Measurements from ENCODE around the gene NT5C. TPM values are rescaled to one million over a fixed set of nuclear protein-coding genes. Genes with fewer than 3 reads are reported as not detected.

The NT5C gene
- total and polyA plus RNA-seq, 7 donors, result 16.4 to 84.0 (median 32.0) TPM

GRCh38 chr17:75124819-75125162 is 6.8 kb downstream of the NT5C start:
- Histone ChIP-seq H3K9me3 (no peaks in the 10 kb centered on the region), H3K27ac (no peak overlapping the region), H3K27me3 (ENCODE audit: insufficient read depth in 3 of 3, low read length in 2 of 3) (no peaks in the 10 kb centered on the region), H3K4me3 (no peak overlapping the region), H3K36me3 (ENCODE audit: insufficient read depth in 1 of 2, low read depth in 1 of 2) (peaks cover 0 to 17% of the 10 kb centered on the region in 2 donors), H3K4me1 (peaks cover 5% of the 10 kb centered on the region)
- intact Hi-C loops (cut with DNase I), result no loop called here
- 87 to 97% (median 90%) methylated on average over 4 of the region's 4 CpGs for WGBS, 3 donors
- no peak for TF ChIP-seq CTCF (IDR thresholded peaks at IDR 0.05)
- no peak for DNase-seq
- ATAC-seq, result no peak

- no peak overlapping the region for H3K4me3 ChIP-seq
- ATAC-seq (peak; percentile 44 to 73 (median 64)), DNase-seq (peak; percentile 52 to 63)
- H3K9me3 ChIP-seq, result no peaks in the 10 kb centered on the region
- H3K27ac ChIP-seq, result no peak overlapping the region
- 71 to 81% (median 75%) methylated on average over 19 of the region's 19 CpGs for WGBS, 3 donors
- H3K27me3 ChIP-seq (ENCODE audit: insufficient read depth in 3 of 3, low read length in 2 of 3), result no peaks in the 10 kb centered on the region
- intact Hi-C loops (cut with DNase I), result no loop called here
- peaks cover 0 to 12% of the 10 kb centered on the region in 2 donors for H3K36me3 ChIP-seq (ENCODE audit: insufficient read depth in 1 of 2, low read depth in 1 of 2)
- H3K4me1 ChIP-seq, result peaks cover 5% of the 10 kb centered on the region
- TF ChIP-seq CTCF (IDR thresholded peaks at IDR 0.05), result no peak
These were observed 7.3 kb downstream of the NT5C start for GRCh38 chr17:75124041-75124818.

- no peak for ATAC-seq
- Histone ChIP-seq H3K27me3 (ENCODE audit: insufficient read depth in 3 of 3, low read length in 2 of 3) (no peaks in the 10 kb centered on the region), H3K4me1 (peaks cover 4% of the 10 kb centered on the region), H3K27ac (no peak overlapping the region), H3K9me3 (no peaks in the 10 kb centered on the region), H3K36me3 (ENCODE audit: insufficient read depth in 1 of 2, low read depth in 1 of 2) (peaks cover 0 to 11% of the 10 kb centered on the region in 2 donors), H3K4me3 (no peak overlapping the region)
- DNase-seq, result no peak
- 88 to 92% (median 92%) methylated on average over 14 of the region's 14 CpGs for WGBS, 3 donors
- TF ChIP-seq CTCF (IDR thresholded peaks at IDR 0.05), result no peak
- intact Hi-C loops (cut with DNase I), result no loop called here
These were observed 13.2 kb downstream of the NT5C start for GRCh38 chr17:75118307-75118706.

GRCh38 chr17:75116737-75117136 is 14.8 kb downstream of the NT5C start:
- DNase-seq (no peak), ATAC-seq (no peak)
- Histone ChIP-seq H3K9me3 (no peaks in the 10 kb centered on the region), H3K36me3 (ENCODE audit: insufficient read depth in 1 of 2, low read depth in 1 of 2) (peaks cover 0 to 11% of the 10 kb centered on the region in 2 donors), H3K4me1 (peaks cover 4% of the 10 kb centered on the region), H3K4me3 (no peak overlapping the region), H3K27me3 (ENCODE audit: insufficient read depth in 3 of 3, low read length in 2 of 3) (no peaks in the 10 kb centered on the region), H3K27ac (no peak overlapping the region)
- WGBS, 3 donors, result 75 to 78% (median 77%) methylated on average over 9 of the region's 9 CpGs
- intact Hi-C loops (cut with DNase I), result no loop called here
- no peak for TF ChIP-seq CTCF (IDR thresholded peaks at IDR 0.05)

- Histone ChIP-seq H3K9me3 (no peaks in the 10 kb centered on the region), H3K4me1 (peaks cover 4% of the 10 kb centered on the region), H3K36me3 (ENCODE audit: insufficient read depth in 1 of 2, low read depth in 1 of 2) (peaks cover 0 to 11% of the 10 kb centered on the region in 2 donors), H3K27ac (no peak overlapping the region), H3K4me3 (no peak overlapping the region), H3K27me3 (ENCODE audit: insufficient read depth in 3 of 3, low read length in 2 of 3) (no peaks in the 10 kb centered on the region)
- ATAC-seq, result no peak
- no peak for TF ChIP-seq CTCF (IDR thresholded peaks at IDR 0.05)
- DNase-seq, result no peak
- intact Hi-C loops (cut with DNase I), result loop anchor here in 1 of 2 donors (2.0 kb wide), 2 partner anchors 57 to 85 kb away; no protein-coding TSS in a partner anchor
These were observed 16.0 kb downstream of the NT5C start for GRCh38 chr17:75115555-75115954.
